ENCODE data around the gene EBLN1. TPM values are rescaled to one million over a fixed set of nuclear protein-coding genes. Genes with fewer than 3 reads are reported as not detected.

EBLN1 gene
- total and polyA plus RNA-seq, 9 of the 15 experiments (the other 6 are each of a cell fraction or from before 2014, with no cell fraction given) = 0.06 to 3.1 (median 0.80) TPM

DNA sequence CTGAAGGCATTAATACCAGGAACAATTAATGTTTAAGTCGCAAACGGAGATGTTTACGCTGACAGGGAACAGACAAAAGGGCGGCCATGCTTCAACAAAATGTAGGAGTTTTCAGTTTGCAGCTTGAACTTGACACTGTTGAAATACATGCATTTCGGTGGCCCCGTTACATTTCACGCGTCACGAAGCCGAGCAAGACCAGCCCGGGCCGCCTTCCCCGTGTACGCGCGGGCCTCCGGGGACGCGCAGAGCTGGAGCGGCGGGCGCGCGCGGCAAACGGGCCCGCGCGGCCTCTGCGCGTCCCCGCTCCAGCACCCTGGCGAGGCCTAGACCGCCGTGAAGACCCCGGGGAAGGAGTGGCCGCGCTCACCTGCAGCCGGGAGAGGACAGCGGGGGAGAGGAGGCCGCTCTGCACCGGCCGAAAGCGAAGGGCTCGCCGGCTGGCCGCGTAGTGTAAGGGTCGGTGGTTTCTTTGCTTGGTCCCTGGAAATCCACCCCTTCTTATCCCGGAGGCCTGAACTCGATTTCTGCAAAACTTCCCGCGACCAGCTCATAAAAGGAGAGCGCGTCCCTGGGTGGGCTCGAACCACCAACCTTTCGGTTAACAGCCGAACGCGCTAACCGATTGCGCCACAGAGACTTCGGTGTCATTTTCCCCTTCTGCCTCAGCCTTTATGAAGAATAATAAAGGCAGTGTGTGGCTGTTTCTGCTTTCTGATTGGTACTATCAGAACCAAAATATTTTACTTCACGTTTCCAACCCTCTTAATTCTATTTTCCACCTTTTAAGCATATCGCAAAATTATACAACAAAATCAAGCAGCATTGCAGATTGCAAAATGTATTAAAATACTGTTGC, 11.4 kb upstream of the EBLN1 start (continued):
- TF ChIP-seq, protein P1, sequence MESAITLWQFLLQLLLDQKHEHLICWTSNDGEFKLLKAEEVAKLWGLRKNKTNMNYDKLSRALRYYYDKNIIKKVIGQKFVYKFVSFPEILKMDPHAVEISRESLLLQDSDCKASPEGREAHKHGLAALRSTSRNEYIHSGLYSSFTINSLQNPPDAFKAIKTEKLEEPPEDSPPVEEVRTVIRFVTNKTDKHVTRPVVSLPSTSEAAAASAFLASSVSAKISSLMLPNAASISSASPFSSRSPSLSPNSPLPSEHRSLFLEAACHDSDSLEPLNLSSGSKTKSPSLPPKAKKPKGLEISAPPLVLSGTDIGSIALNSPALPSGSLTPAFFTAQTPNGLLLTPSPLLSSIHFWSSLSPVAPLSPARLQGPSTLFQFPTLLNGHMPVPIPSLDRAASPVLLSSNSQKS (CRISPR knock-in tag; IDR thresholded peaks at IDR 0.05) = no peak
- TF ChIP-seq, protein P2, sequence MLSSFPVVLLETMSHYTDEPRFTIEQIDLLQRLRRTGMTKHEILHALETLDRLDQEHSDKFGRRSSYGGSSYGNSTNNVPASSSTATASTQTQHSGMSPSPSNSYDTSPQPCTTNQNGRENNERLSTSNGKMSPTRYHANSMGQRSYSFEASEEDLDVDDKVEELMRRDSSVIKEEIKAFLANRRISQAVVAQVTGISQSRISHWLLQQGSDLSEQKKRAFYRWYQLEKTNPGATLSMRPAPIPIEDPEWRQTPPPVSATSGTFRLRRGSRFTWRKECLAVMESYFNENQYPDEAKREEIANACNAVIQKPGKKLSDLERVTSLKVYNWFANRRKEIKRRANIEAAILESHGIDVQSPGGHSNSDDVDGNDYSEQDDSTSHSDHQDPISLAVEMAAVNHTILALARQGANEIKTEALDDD (IDR thresholded peaks at IDR 0.05) = peak; percentile 78
- TF ChIP-seq ZNF146 (CRISPR knock-in tag; IDR thresholded peaks at IDR 0.05; ENCODE audit: unreplicated experiment) = no peak
- TF ChIP-seq NCOA2 (IDR thresholded peaks at IDR 0.05; ENCODE audit: partially characterized antibody in 2 of 2) = peak in 1 of 2 experiments; percentile 90
- TF ChIP-seq, protein P3, sequence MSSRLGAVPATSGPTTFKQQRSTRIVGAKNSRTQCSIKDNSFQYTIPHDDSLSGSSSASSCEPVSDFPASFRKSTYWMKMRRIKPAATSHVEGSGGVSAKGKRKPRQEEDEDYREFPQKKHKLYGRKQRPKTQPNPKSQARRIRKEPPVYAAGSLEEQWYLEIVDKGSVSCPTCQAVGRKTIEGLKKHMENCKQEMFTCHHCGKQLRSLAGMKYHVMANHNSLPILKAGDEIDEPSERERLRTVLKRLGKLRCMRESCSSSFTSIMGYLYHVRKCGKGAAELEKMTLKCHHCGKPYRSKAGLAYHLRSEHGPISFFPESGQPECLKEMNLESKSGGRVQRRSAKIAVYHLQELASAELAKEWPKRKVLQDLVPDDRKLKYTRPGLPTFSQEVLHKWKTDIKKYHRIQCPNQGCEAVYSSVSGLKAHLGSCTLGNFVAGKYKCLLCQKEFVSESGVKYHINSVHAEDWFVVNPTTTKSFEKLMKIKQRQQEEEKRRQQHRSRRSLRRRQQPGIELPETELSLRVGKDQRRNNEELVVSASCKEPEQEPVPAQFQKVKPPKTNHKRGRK (tag; IDR thresholded peaks at IDR 0.05) = no peak
- TF ChIP-seq CHD1 (IDR thresholded peaks at IDR 0.05; ENCODE audit: low read length) = no peak
- TF ChIP-seq, protein P4, sequence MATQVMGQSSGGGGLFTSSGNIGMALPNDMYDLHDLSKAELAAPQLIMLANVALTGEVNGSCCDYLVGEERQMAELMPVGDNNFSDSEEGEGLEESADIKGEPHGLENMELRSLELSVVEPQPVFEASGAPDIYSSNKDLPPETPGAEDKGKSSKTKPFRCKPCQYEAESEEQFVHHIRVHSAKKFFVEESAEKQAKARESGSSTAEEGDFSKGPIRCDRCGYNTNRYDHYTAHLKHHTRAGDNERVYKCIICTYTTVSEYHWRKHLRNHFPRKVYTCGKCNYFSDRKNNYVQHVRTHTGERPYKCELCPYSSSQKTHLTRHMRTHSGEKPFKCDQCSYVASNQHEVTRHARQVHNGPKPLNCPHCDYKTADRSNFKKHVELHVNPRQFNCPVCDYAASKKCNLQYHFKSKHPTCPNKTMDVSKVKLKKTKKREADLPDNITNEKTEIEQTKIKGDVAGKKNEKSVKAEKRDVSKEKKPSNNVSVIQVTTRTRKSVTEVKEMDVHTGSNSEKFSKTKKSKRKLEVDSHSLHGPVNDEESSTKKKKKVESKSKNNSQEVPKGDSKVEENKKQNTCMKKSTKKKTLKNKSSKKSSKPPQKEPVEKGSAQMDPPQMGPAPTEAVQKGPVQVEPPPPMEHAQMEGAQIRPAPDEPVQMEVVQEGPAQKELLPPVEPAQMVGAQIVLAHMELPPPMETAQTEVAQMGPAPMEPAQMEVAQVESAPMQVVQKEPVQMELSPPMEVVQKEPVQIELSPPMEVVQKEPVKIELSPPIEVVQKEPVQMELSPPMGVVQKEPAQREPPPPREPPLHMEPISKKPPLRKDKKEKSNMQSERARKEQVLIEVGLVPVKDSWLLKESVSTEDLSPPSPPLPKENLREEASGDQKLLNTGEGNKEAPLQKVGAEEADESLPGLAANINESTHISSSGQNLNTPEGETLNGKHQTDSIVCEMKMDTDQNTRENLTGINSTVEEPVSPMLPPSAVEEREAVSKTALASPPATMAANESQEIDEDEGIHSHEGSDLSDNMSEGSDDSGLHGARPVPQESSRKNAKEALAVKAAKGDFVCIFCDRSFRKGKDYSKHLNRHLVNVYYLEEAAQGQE (IDR thresholded peaks at IDR 0.05; ENCODE audit: borderline replicate concordance) = peak; percentile 96
- TF ChIP-seq, protein P4 (CRISPR knock-in tag; IDR thresholded peaks at IDR 0.05; ENCODE audit: low read depth) = peak; percentile 83; the same call in 1 of the 2 replicates
- no peak for TF ChIP-seq ARID2 (IDR thresholded peaks at IDR 0.05)
- TF ChIP-seq GATA2 (CRISPR knock-in tag; IDR thresholded peaks at IDR 0.05) = no peak
- no peak for TF ChIP-seq SETDB1 (IDR thresholded peaks at IDR 0.05; ENCODE audit: low read length)
- TF ChIP-seq, protein P5, sequence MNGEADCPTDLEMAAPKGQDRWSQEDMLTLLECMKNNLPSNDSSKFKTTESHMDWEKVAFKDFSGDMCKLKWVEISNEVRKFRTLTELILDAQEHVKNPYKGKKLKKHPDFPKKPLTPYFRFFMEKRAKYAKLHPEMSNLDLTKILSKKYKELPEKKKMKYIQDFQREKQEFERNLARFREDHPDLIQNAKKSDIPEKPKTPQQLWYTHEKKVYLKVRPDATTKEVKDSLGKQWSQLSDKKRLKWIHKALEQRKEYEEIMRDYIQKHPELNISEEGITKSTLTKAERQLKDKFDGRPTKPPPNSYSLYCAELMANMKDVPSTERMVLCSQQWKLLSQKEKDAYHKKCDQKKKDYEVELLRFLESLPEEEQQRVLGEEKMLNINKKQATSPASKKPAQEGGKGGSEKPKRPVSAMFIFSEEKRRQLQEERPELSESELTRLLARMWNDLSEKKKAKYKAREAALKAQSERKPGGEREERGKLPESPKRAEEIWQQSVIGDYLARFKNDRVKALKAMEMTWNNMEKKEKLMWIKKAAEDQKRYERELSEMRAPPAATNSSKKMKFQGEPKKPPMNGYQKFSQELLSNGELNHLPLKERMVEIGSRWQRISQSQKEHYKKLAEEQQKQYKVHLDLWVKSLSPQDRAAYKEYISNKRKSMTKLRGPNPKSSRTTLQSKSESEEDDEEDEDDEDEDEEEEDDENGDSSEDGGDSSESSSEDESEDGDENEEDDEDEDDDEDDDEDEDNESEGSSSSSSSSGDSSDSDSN (IDR thresholded peaks at IDR 0.05; ENCODE audit: borderline replicate concordance in 1 of 2, low read depth in 2 of 2, low read length in 2 of 2) = peak; percentile 99 to 100

Data from K562 (cell line).